HepG2 (cell line): ENCODE results near the gene RHOBTB3. TPM values are rescaled to one million over a fixed set of nuclear protein-coding genes. Genes with fewer than 3 reads are reported as not detected.

Experiments
- ATAC-seq: fragments of 200-7000 bp; cut with Tn5 transposase; 3 replicates; pipeline ENCODE4 v1.9.1; 2020; ENCODE audit warnings: mild to moderate bottlenecking, moderate library complexity
- BruUV-seq: library from RNA; stranded (reverse); fragments of 400-500 nt; replicated peaks from 2 replicates; lab custom pipeline; 2021; lab: Mats Ljungman, UMichigan
- CTCF ChIA-PET: fragments of 300-600 bp; formaldehyde crosslinking; extraction: SDS; loops from one replicate; lab custom pipeline; 2021; ENCODE audit warnings: low total read pairs, inconsistent platforms, low intra/inter-chr PET ratio; lab: Yijun Ruan, JAX
- POLR2A ChIA-PET: fragments of 350-600 bp; sonication (Branson Sonifier 250); formaldehyde crosslinking; loops from one replicate; lab custom pipeline; 2020; ENCODE audit warnings: antibody characterized with exemption, inconsistent platforms; lab: Yijun Ruan, JAX
- DNase-seq: peaks from one replicate; pipeline ENCODE4 v3.0.0-alpha.2; 2015; ENCODE audit warnings: low spot score
- FAIRE-seq: peaks from 3 replicates; lab custom pipeline; 2011; peaks lifted over from hg19 to GRCh38; lab: Jason Lieb, UNC
- H2AFZ ChIP-seq: one replicate; pipeline ENCODE4 v1.6.1; 2011; ENCODE audit warnings: low read length, inconsistent platforms
- H3K27ac ChIP-seq: fragments of 300-600 bp; 3 replicates; pipeline ENCODE4 v1.8.0; 2011; ENCODE audit warnings: mixed run types, mild to moderate bottlenecking, mixed read lengths, low read length, inconsistent platforms; ENCODE audit not compliant: insufficient read depth; ENCODE audit errors: extremely low read length
- H3K27me3 ChIP-seq, 2 experiments: fragments of 200-600 bp in 1 of 2; 2 replicates in 1 of 2; 3 replicates in 1 of 2; pipeline versions ENCODE4 v1.6.0 to v1.8.0; 2011; ENCODE audit warnings: low read length in 2 of 2, mild to moderate bottlenecking in 2 of 2, moderate library complexity in 2 of 2, inconsistent platforms in 1 of 2; ENCODE audit not compliant: insufficient read depth in 2 of 2, control insufficient read depth in 1 of 2
- H3K36me3 ChIP-seq, 2 experiments: fragments of 200-600 bp in 1 of 2; replicated peaks in 1 of 2; 2 replicates in 1 of 2; 3 replicates in 1 of 2; pipeline versions ENCODE4 v1.5.1 to v1.8.0; 2011; ENCODE audit warnings: low read length in 2 of 2, inconsistent platforms in 1 of 2; ENCODE audit not compliant: insufficient read depth in 2 of 2, control insufficient read depth in 1 of 2
- H3K4me1 ChIP-seq: 2 replicates; pipeline ENCODE4 v1.5.1; 2012; ENCODE audit warnings: low read length, inconsistent platforms; ENCODE audit not compliant: insufficient read depth
- H3K4me2 ChIP-seq: 2 replicates; pipeline ENCODE4 v1.6.0; 2011; ENCODE audit warnings: low read depth, low read length, inconsistent platforms
- H3K4me3 ChIP-seq, 3 experiments: fragments of 200-600 bp in 1 of 3; sonication (generic), shearing (Covaris generic) in 1 of 3; replicated peaks in 1 of 3; 2 replicates each; pipeline ENCODE4 v1.5.1; 2011 to 2016; ENCODE audit warnings: low read length in 3 of 3, inconsistent platforms in 2 of 3, low read depth in 2 of 3, mild to moderate bottlenecking in 2 of 3, control low read depth in 1 of 3, mixed read lengths in 1 of 3; ENCODE audit not compliant: insufficient read depth in 1 of 3
- H3K79me2 ChIP-seq: one replicate; pipeline ENCODE4 v1.6.1; 2011; ENCODE audit warnings: low read length, inconsistent platforms; ENCODE audit not compliant: insufficient read depth
- H3K9ac ChIP-seq: 2 replicates; pipeline ENCODE4 v1.6.0; 2011; ENCODE audit warnings: mild to moderate bottlenecking, low read depth, low read length, inconsistent platforms; ENCODE audit not compliant: insufficient read depth
- H3K9me3 ChIP-seq: 2 replicates; pipeline ENCODE4 v1.5.1; 2012; ENCODE audit warnings: mild to moderate bottlenecking, low read length
- H4K20me1 ChIP-seq: 2 replicates; pipeline ENCODE4 v1.6.0; 2011; ENCODE audit warnings: inconsistent platforms, mild to moderate bottlenecking, low read length, moderate library complexity; ENCODE audit not compliant: insufficient read depth
- ATAD3A ChIP-seq: sonication (generic); formaldehyde crosslinking; IDR thresholded peaks from 2 replicates; pipeline ENCODE4 v1.4.0; 2020; ENCODE audit warnings: missing genetic modification reagents
- BCL3 ChIP-seq: sonication (generic); formaldehyde crosslinking; IDR thresholded peaks from 2 replicates; pipeline ENCODE4 v1.5.1; 2020; ENCODE audit warnings: mild to moderate bottlenecking, missing genetic modification reagents, moderate library complexity
- CTCF ChIP-seq: sonication (generic); formaldehyde crosslinking; IDR thresholded peaks from 2 replicates; pipeline ENCODE4 v1.5.0; 2020; ENCODE audit warnings: mild to moderate bottlenecking, missing genetic modification reagents, moderate library complexity
- DR1 ChIP-seq: sonication (generic); formaldehyde crosslinking; IDR thresholded peaks from 2 replicates; pipeline ENCODE4 v1.8.0; 2021; ENCODE audit warnings: mild to moderate bottlenecking, missing genetic modification reagents, inconsistent platforms
- E2F5 ChIP-seq: sonication (generic); formaldehyde crosslinking; conservative IDR thresholded peaks from 2 replicates; pipeline ENCODE4 v1.4.0; 2020; ENCODE audit warnings: missing genetic modification reagents
- FOXM1 ChIP-seq: sonication (generic); formaldehyde crosslinking; IDR thresholded peaks from 2 replicates; pipeline ENCODE4 v1.5.0; 2020; ENCODE audit warnings: missing genetic modification reagents
- KDM3A ChIP-seq: IDR thresholded peaks from 2 replicates; pipeline ENCODE4 v1.6.1; 2018; ENCODE audit warnings: low read depth, missing compliant biosample characterization
- NCOA1 ChIP-seq: sonication (generic); formaldehyde crosslinking; IDR thresholded peaks from 2 replicates; pipeline ENCODE4 v1.9.0; 2021; ENCODE audit warnings: missing genetic modification reagents
- NCOA5 ChIP-seq: sonication (generic); formaldehyde crosslinking; IDR thresholded peaks from 2 replicates; pipeline ENCODE4 v1.4.0; 2020; ENCODE audit warnings: missing genetic modification reagents
- TBX2 ChIP-seq: sonication (generic); formaldehyde crosslinking; IDR thresholded peaks from 2 replicates; pipeline ENCODE4 v1.5.0; 2020; ENCODE audit warnings: missing genetic modification reagents, mild to moderate bottlenecking, borderline replicate concordance
- TRIM22 ChIP-seq: fragments of 450-650 bp; IDR thresholded peaks from 2 replicates; pipeline ENCODE4 v1.6.1; 2017
- ZFP41 ChIP-seq: sonication (generic); formaldehyde crosslinking; IDR thresholded peaks from 2 replicates; pipeline ENCODE4 v1.4.0; 2020; ENCODE audit warnings: mild to moderate bottlenecking, missing genetic modification reagents, borderline replicate concordance
- ZNF225 ChIP-seq: sonication (generic); formaldehyde crosslinking; IDR thresholded peaks from 2 replicates; pipeline ENCODE4 v1.4.0; 2020; ENCODE audit warnings: mild to moderate bottlenecking, missing genetic modification reagents
- ZNF446 ChIP-seq: sonication (generic); formaldehyde crosslinking; IDR thresholded peaks from 2 replicates; pipeline ENCODE4 v1.5.0; 2020; ENCODE audit warnings: mild to moderate bottlenecking, missing genetic modification reagents
- ZNF574 ChIP-seq: sonication (generic); formaldehyde crosslinking; IDR thresholded peaks from 2 replicates; pipeline ENCODE4 v1.4.0; 2020; ENCODE audit warnings: missing genetic modification reagents
- ZSCAN9 ChIP-seq: IDR thresholded peaks from 2 replicates; pipeline ENCODE4 v1.6.1; 2016; ENCODE audit warnings: borderline replicate concordance
- WGBS: methylation state at CpG from one replicate; pipeline ENCODE4 v1.1.6; 2017; ENCODE audit warnings: low lambda C conversion rate; 5-methylcytosine and 5-hydroxymethylcytosine counted together
- in situ Hi-C: cut with HindIII; loops from 2 replicates; pipeline ENCODE4 v1.10.0; 2017; ENCODE audit warnings: low pct_unique_long_range_greater_than_20kb; ENCODE audit not compliant: extremely low pct_ligation_motif_present
- intact Hi-C: fragments of 100-400 bp; cut with micrococcal nuclease; formaldehyde crosslinking; loops from one replicate; pipeline ENCODE4 v1.10.0; 2022; ENCODE audit not compliant: unreplicated experiment
- polyA plus RNA-seq, 8 experiments: library from polyadenylated mRNA; depleted of rRNA in 3 of 8; stranded (reverse) in 7 of 8; unstranded in 1 of 8; fragments of >200 nt; fragmentation: Illumina TruSeq in 4 of 8; extraction: Trizol in 4 of 8; gene quantifications; 2 replicates each; pipeline versions ENCODE4 v1.2.1 to v1.2.3, GENCODE V29; 2011 to 2016; ENCODE audit warnings: low read depth in 4 of 8, missing spikeins in 1 of 8, mixed read lengths in 1 of 8; ENCODE audit not compliant: insufficient read depth in 1 of 8
- total RNA-seq, 5 experiments: library from RNA; depleted of rRNA; stranded (reverse); fragments of >200 nt; fragmentation: Illumina TruSeq; extraction: Trizol; gene quantifications; 2 replicates each; pipeline ENCODE4 v1.2.3, GENCODE V29; 2016; ENCODE audit warnings: low read depth in 1 of 5

Gene RHOBTB3
- total and polyA plus RNA-seq, 2 of the 13 experiments (the other 11 are each of a cell fraction or from before 2014, with no cell fraction given), result 31.6 to 35.4 TPM

GRCh38 chr5:95803271-95804148, 72.4 kb downstream of the RHOBTB3 start:
- ChIA-PET POLR2A (interaction anchor here (0.6 to 4.1 kb wide), 7 partner anchors 15 to 157 kb away, joined by 3 to 82 read pairs (median 5); partner anchors contain the start of genes GLRX, RFESD and RHOBTB3), CTCF (no interaction called here)
- no peaks in the 10 kb centered on the region for H4K20me1 ChIP-seq
- in situ Hi-C loops, result no loop called here
- ATAC-seq (peak; percentile 97), FAIRE-seq (peak; percentile 95), DNase-seq (peak; percentile 84)
- no peaks in the 10 kb centered on the region for H3K27me3 ChIP-seq
- peaks cover 72% of the 10 kb centered on the region for H3K4me1 ChIP-seq
- WGBS, result 17% methylated on average over 5 of the region's 6 CpGs
- peak overlapping the region; percentile 32 for H3K9ac ChIP-seq
- no peaks in the 10 kb centered on the region for H3K79me2 ChIP-seq
- BruUV-seq, result no TSS peak
- peak overlapping the region in 1 of 3 experiments; percentile 39; a peak in 2 of 6 replicates for H3K4me3 ChIP-seq
- H2AFZ ChIP-seq, result no peak overlapping the region
- H3K36me3 ChIP-seq, result no peaks in the 10 kb centered on the region
- H3K4me2 ChIP-seq, result peak overlapping the region; percentile 70
- H3K27ac ChIP-seq, result peak overlapping the region; percentile 76
- intact Hi-C loops, result loop anchor here (1.0 to 5.0 kb wide), 2 partner anchors 21 to 39 kb away; no protein-coding TSS in a partner anchor
- no peaks in the 10 kb centered on the region for H3K9me3 ChIP-seq
- TF ChIP-seq NCOA1 (CRISPR knock-in tag), result no peak
- TF ChIP-seq DR1 (CRISPR knock-in tag), result no peak
- no peak for TF ChIP-seq ATAD3A (CRISPR knock-in tag)
- no peak for TF ChIP-seq NCOA5
- TF ChIP-seq ZFP41, result no peak
- TF ChIP-seq ZNF225, result no peak
- no peak for TF ChIP-seq TRIM22
- no peak for TF ChIP-seq CTCF (CRISPR knock-in tag)
- TF ChIP-seq FOXM1 (CRISPR knock-in tag), result no peak
- TF ChIP-seq ZNF574, result no peak
- no peak for TF ChIP-seq ZSCAN9 (CRISPR knock-in tag)
- TF ChIP-seq ZNF446 (CRISPR knock-in tag), result no peak
- TF ChIP-seq BCL3 (CRISPR knock-in tag), result no peak
- TF ChIP-seq TBX2 (CRISPR knock-in tag), result peak; percentile 59; the same call in 1 of the 2 replicates
- TF ChIP-seq KDM3A (CRISPR knock-in tag), result no peak
- no peak for TF ChIP-seq E2F5 (CRISPR knock-in tag)
